Liver (tissue), 9 donors: ENCODE data around the gene ROPN1L. TPM values are rescaled to one million over a fixed set of nuclear protein-coding genes. Genes with fewer than 3 reads are reported as not detected.

Source experiments
- DNase-seq: peaks from one replicate; pipeline ENCODE4 v3.0.0-alpha.2; 2017; ENCODE audit warnings: low spot score
- H3K27ac ChIP-seq, 2 donors: one replicate each; pipeline ENCODE4 v1.7.0; 2013; ENCODE audit warnings: inconsistent platforms in 2 of 2, low read length in 2 of 2, control low read depth in 1 of 2, low read depth in 1 of 2, mild to moderate bottlenecking in 1 of 2
- H3K27me3 ChIP-seq, 4 donors: one replicate each; pipeline versions ENCODE4 v1.6.1 to v1.7.0; 2013; ENCODE audit warnings: low read length in 3 of 4, inconsistent platforms in 1 of 4, mild to moderate bottlenecking in 1 of 4, moderate library complexity in 1 of 4; ENCODE audit not compliant: control insufficient read depth in 4 of 4, insufficient read depth in 4 of 4
- H3K36me3 ChIP-seq, 4 donors: one replicate each; pipeline versions ENCODE4 v1.6.1 to v1.7.0; 2013; ENCODE audit warnings: low read length in 3 of 4, mild to moderate bottlenecking in 3 of 4, low read depth in 1 of 4, moderate library complexity in 1 of 4; ENCODE audit not compliant: control insufficient read depth in 4 of 4, insufficient read depth in 3 of 4
- H3K4me1 ChIP-seq, 4 donors: one replicate each; pipeline versions ENCODE4 v1.6.1 to v1.7.0; 2013; ENCODE audit warnings: low read length in 3 of 4, mild to moderate bottlenecking in 3 of 4, moderate library complexity in 1 of 4; ENCODE audit not compliant: control insufficient read depth in 4 of 4, insufficient read depth in 4 of 4
- H3K4me3 ChIP-seq, 3 donors: one replicate each; pipeline versions ENCODE4 v1.6.1 to v1.7.0; 2013; ENCODE audit warnings: low read length in 3 of 3, control low read depth in 1 of 3, low read depth in 1 of 3, mild to moderate bottlenecking in 1 of 3
- H3K9ac ChIP-seq, 2 donors: one replicate each; pipeline ENCODE4 v1.7.0; 2013; ENCODE audit warnings: low read length in 2 of 2, mild to moderate bottlenecking in 2 of 2, moderate library complexity in 2 of 2, control low read depth in 1 of 2, low read depth in 1 of 2
- H3K9me3 ChIP-seq, 4 donors: one replicate each; pipeline versions ENCODE4 v1.6.1 to v1.7.0; 2013; ENCODE audit warnings: low read length in 3 of 4; ENCODE audit not compliant: control insufficient read depth in 4 of 4
- EGR1 ChIP-seq, 2 donors: IDR thresholded peaks; 2 replicates each; pipeline ENCODE4 v1.6.1; 2016 to 2018; ENCODE audit warnings: antibody characterized with exemption in 2 of 2, low read depth in 2 of 2
- FOXA1 ChIP-seq: IDR thresholded peaks from 2 replicates; pipeline ENCODE4 v1.6.1; 2016; ENCODE audit warnings: antibody characterized with exemption
- FOXA2 ChIP-seq: IDR thresholded peaks from 2 replicates; pipeline ENCODE4 v1.6.1; 2016; ENCODE audit warnings: antibody characterized with exemption
- GABPA ChIP-seq, 2 donors: IDR thresholded peaks in 1 of 2; conservative IDR thresholded peaks in 1 of 2; 2 replicates each; pipeline ENCODE4 v1.6.1; 2016; ENCODE audit warnings: antibody characterized with exemption in 2 of 2, mild to moderate bottlenecking in 1 of 2, moderate library complexity in 1 of 2
- HNF4A ChIP-seq, 2 donors: conservative IDR thresholded peaks; 2 replicates each; pipeline ENCODE4 v1.6.1; 2016; ENCODE audit warnings: antibody characterized with exemption in 2 of 2, mild to moderate bottlenecking in 2 of 2
- HNF4G ChIP-seq: IDR thresholded peaks from 2 replicates; pipeline ENCODE4 v1.6.1; 2016; ENCODE audit warnings: antibody characterized with exemption
- JUND ChIP-seq, 2 donors: IDR thresholded peaks; 2 replicates each; pipeline ENCODE4 v1.6.1; 2016; ENCODE audit warnings: antibody characterized with exemption in 2 of 2
- NR2F2 ChIP-seq: IDR thresholded peaks from 2 replicates; pipeline ENCODE4 v1.6.1; 2016; ENCODE audit warnings: antibody characterized with exemption
- RAD21 ChIP-seq, 2 donors: IDR thresholded peaks; 2 replicates each; pipeline ENCODE4 v1.6.1; 2016; ENCODE audit warnings: antibody characterized with exemption in 2 of 2, mild to moderate bottlenecking in 2 of 2
- RXRA ChIP-seq, 2 donors: IDR thresholded peaks; 2 replicates each; pipeline ENCODE4 v1.6.1; 2017 to 2018; ENCODE audit warnings: antibody characterized with exemption in 2 of 2, mild to moderate bottlenecking in 1 of 2
- SP1 ChIP-seq: IDR thresholded peaks from 2 replicates; pipeline ENCODE4 v1.6.1; 2018; ENCODE audit warnings: antibody characterized with exemption, mild to moderate bottlenecking
- TAF1 ChIP-seq: conservative IDR thresholded peaks from 2 replicates; pipeline ENCODE4 v1.6.1; 2016; ENCODE audit warnings: antibody characterized with exemption, mild to moderate bottlenecking
- YY1 ChIP-seq: IDR thresholded peaks from 2 replicates; pipeline ENCODE4 v1.6.1; 2016; ENCODE audit warnings: antibody characterized with exemption, mild to moderate bottlenecking
- WGBS: extraction: QIAGEN DNeasy Blood & Tissue Kit; methylation state at CpG from one replicate; pipeline ENCODE4 v1.1.7; 2013; 5-methylcytosine and 5-hydroxymethylcytosine counted together
- polyA plus RNA-seq, 2 donors: library from polyadenylated mRNA; stranded (reverse) in 1 of 2; unstranded in 1 of 2; fragments of 200-250 nt in 1 of 2; fragments of >200 nt in 1 of 2; fragmentation: Nextera tagmentation in 1 of 2; extraction: Ambion mirVana in 1 of 2; gene quantifications; one replicate each; pipeline versions ENCODE4 v1.2.1 to v1.2.3, GENCODE V29; 2013 to 2015
- total RNA-seq, 2 donors: library from RNA; depleted of rRNA; stranded (reverse); fragments of >200 nt; gene quantifications; one replicate each; pipeline ENCODE4 v1.2.3, GENCODE V29; 2014
- TF ChIP-seq, protein P1 (sequence below): IDR thresholded peaks from 2 replicates; pipeline ENCODE4 v1.6.1; 2016; ENCODE audit warnings: antibody characterized with exemption
- TF ChIP-seq, protein P2 (sequence below): IDR thresholded peaks from 2 replicates; pipeline ENCODE4 v1.6.1; 2016; ENCODE audit warnings: antibody characterized with exemption, mild to moderate bottlenecking
- TF ChIP-seq, protein P3 (sequence below): IDR thresholded peaks from 2 replicates; pipeline ENCODE4 v1.6.1; 2016; ENCODE audit warnings: antibody characterized with exemption
- TF ChIP-seq, protein P4 (sequence below): fragments of 150-350 bp; IDR thresholded peaks from 2 replicates; pipeline ENCODE4 v1.5.1; 2017; ENCODE audit warnings: improper control_type of control experiment, low read depth, low read length; ENCODE audit not compliant: missing input control
- TF ChIP-seq, protein P5 (sequence below): IDR thresholded peaks from 2 replicates; pipeline ENCODE4 v1.6.1; 2016; ENCODE audit warnings: antibody characterized with exemption
- donor health status: healthy.
- donor health status: healthy.
- donor health status: healthy.
- donor health status: healthy.
- donor health status: healthy.

Gene ROPN1L
- total and polyA plus RNA-seq, 4 donors = 0.25 to 1.3 (median 0.87) TPM

DNA sequence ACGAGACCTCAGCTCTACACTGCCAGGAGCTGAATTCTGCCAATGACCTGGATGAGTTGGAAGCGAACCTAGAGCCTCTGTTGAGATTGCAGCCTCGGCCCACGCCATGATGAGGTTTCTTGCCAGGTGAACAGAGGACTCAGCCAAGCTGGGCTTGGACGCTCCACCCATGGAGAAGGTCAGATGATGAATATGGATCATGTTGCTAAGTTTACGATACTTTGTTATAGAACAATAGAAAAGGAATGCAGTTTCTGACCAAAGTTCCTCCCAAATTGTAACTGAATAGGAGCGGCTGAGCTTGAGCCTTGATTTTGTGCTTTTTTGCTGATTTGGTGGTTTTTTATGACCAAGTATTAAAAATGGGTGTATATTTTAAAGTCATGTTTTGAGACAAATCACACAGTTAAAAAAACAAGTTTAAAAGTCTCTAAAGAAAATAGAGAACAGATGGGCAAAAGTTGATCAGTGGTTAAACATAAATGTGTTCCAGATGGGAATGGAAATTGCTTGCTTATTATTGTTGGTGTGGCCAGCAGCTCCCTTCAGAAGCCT lies 32.9 kb downstream of the ROPN1L start (continued):
- no peak for TF ChIP-seq GABPA (IDR thresholded peaks at IDR 0.05 in 1 of 2, conservative IDR thresholded peaks at IDR 0.05 in 1 of 2)

DNA sequence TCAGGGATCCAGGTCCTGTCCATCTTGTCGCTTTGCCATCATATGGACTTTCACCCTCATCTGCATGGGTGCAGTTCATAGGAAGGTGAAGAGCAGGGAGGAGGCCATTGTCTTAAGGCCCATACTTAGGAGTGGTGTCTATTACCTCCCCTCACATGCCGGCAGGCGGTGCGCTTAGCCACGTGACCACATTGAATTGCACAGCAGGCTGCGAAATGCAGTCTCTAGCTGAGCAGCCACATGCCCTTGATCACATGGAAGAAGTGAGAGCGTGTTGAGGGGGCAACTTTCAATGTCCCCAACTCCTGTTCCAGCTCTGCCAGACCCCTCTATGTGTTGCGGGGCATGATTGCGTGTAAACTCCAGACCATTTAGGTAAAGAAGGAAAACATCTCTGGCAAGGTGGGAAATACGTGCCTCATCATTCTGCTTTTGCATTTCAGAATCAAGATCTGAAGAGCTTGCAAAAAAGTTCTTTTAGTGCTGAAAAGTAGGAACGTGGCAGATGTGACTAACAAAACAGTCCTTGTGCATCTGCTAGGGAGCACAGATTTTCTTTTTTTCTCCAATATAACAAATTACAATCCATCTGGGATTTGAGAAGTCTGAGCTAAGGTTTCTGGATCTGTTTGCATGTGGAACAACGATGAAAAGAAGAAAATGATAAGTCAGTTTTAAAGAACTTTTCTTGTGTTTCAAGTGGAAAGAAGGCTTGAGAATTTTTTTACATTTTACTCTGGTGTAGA lies 34.4 kb downstream of the ROPN1L start:
- H3K27ac ChIP-seq = no peak overlapping the region
- no peaks in the 10 kb centered on the region for H3K4me1 ChIP-seq
- no peak overlapping the region for H3K4me3 ChIP-seq
- no peaks in the 10 kb centered on the region for H3K36me3 ChIP-seq
- WGBS = 89% methylated on average over 12 of the region's 12 CpGs
- TF ChIP-seq YY1 = no peak
- no peak for TF ChIP-seq NR2F2
- TF ChIP-seq GABPA (IDR thresholded peaks at IDR 0.05 in 1 of 2, conservative IDR thresholded peaks at IDR 0.05 in 1 of 2) = no peak
- no peak for TF ChIP-seq SP1
- TF ChIP-seq, protein P1, sequence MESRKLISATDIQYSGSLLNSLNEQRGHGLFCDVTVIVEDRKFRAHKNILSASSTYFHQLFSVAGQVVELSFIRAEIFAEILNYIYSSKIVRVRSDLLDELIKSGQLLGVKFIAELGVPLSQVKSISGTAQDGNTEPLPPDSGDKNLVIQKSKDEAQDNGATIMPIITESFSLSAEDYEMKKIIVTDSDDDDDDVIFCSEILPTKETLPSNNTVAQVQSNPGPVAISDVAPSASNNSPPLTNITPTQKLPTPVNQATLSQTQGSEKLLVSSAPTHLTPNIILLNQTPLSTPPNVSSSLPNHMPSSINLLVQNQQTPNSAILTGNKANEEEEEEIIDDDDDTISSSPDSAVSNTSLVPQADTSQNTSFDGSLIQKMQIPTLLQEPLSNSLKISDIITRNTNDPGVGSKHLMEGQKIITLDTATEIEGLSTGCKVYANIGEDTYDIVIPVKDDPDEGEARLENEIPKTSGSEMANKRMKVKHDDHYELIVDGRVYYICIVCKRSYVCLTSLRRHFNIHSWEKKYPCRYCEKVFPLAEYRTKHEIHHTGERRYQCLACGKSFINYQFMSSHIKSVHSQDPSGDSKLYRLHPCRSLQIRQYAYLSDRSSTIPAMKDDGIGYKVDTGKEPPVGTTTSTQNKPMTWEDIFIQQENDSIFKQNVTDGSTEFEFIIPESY = no peak
- TF ChIP-seq, protein P2, sequence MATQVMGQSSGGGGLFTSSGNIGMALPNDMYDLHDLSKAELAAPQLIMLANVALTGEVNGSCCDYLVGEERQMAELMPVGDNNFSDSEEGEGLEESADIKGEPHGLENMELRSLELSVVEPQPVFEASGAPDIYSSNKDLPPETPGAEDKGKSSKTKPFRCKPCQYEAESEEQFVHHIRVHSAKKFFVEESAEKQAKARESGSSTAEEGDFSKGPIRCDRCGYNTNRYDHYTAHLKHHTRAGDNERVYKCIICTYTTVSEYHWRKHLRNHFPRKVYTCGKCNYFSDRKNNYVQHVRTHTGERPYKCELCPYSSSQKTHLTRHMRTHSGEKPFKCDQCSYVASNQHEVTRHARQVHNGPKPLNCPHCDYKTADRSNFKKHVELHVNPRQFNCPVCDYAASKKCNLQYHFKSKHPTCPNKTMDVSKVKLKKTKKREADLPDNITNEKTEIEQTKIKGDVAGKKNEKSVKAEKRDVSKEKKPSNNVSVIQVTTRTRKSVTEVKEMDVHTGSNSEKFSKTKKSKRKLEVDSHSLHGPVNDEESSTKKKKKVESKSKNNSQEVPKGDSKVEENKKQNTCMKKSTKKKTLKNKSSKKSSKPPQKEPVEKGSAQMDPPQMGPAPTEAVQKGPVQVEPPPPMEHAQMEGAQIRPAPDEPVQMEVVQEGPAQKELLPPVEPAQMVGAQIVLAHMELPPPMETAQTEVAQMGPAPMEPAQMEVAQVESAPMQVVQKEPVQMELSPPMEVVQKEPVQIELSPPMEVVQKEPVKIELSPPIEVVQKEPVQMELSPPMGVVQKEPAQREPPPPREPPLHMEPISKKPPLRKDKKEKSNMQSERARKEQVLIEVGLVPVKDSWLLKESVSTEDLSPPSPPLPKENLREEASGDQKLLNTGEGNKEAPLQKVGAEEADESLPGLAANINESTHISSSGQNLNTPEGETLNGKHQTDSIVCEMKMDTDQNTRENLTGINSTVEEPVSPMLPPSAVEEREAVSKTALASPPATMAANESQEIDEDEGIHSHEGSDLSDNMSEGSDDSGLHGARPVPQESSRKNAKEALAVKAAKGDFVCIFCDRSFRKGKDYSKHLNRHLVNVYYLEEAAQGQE = no peak
- TF ChIP-seq, protein P3, sequence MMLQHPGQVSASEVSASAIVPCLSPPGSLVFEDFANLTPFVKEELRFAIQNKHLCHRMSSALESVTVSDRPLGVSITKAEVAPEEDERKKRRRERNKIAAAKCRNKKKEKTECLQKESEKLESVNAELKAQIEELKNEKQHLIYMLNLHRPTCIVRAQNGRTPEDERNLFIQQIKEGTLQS = no peak
- no peak for TF ChIP-seq FOXA1
- TF ChIP-seq TAF1 = no peak
- TF ChIP-seq, protein P4, sequence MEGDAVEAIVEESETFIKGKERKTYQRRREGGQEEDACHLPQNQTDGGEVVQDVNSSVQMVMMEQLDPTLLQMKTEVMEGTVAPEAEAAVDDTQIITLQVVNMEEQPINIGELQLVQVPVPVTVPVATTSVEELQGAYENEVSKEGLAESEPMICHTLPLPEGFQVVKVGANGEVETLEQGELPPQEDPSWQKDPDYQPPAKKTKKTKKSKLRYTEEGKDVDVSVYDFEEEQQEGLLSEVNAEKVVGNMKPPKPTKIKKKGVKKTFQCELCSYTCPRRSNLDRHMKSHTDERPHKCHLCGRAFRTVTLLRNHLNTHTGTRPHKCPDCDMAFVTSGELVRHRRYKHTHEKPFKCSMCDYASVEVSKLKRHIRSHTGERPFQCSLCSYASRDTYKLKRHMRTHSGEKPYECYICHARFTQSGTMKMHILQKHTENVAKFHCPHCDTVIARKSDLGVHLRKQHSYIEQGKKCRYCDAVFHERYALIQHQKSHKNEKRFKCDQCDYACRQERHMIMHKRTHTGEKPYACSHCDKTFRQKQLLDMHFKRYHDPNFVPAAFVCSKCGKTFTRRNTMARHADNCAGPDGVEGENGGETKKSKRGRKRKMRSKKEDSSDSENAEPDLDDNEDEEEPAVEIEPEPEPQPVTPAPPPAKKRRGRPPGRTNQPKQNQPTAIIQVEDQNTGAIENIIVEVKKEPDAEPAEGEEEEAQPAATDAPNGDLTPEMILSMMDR = no peak
- no peak for TF ChIP-seq HNF4G
- no peak for TF ChIP-seq RXRA (IDR thresholded peaks at IDR 0.05)
- TF ChIP-seq FOXA2 = no peak
- no peak for TF ChIP-seq RAD21 (IDR thresholded peaks at IDR 0.05)
- TF ChIP-seq, protein P5, sequence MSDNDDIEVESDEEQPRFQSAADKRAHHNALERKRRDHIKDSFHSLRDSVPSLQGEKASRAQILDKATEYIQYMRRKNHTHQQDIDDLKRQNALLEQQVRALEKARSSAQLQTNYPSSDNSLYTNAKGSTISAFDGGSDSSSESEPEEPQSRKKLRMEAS = no peak
- TF ChIP-seq HNF4A (conservative IDR thresholded peaks at IDR 0.05) = no peak
- no peak for TF ChIP-seq JUND (IDR thresholded peaks at IDR 0.05)
- TF ChIP-seq EGR1 (IDR thresholded peaks at IDR 0.05; ENCODE audit: low read depth in 2 of 2) = no peak
- peaks cover 0 to 5% (median 2%) of the 10 kb centered on the region in 4 donors for H3K9me3 ChIP-seq
- no peaks in the 10 kb centered on the region for H3K27me3 ChIP-seq
- no peak overlapping the region for H3K9ac ChIP-seq
- DNase-seq = no peak
